ENCODE data around the gene OPN5. TPM values are rescaled to one million over a fixed set of nuclear protein-coding genes. Genes with fewer than 3 reads are reported as not detected.

The OPN5 gene
- total RNA-seq, 1 experiment from 2014 or later: not detected

GRCh38 chr6:47819461-47819860 is 37.6 kb downstream of the OPN5 start:
- Histone ChIP-seq H3K79me2 (ENCODE audit: low read length) (no peaks in the 10 kb centered on the region), H4K20me1 (ENCODE audit: low read length) (no peaks in the 10 kb centered on the region), H3K4me1 (ENCODE audit: insufficient read depth, low read length) (no peaks in the 10 kb centered on the region), H3K9ac (ENCODE audit: low read length) (no peak overlapping the region), H3K27ac (ENCODE audit: low read length) (no peak overlapping the region), H2AFZ (ENCODE audit: low read length) (no peak overlapping the region), H3F3A (ENCODE audit: low read length, unreplicated experiment) (no peaks in the 10 kb centered on the region), H3K4me2 (ENCODE audit: low read length) (no peak overlapping the region), H3K27me3 (ENCODE audit: low read length) (no peaks in the 10 kb centered on the region), H3K9me3 (ENCODE audit: low read length) (no peaks in the 10 kb centered on the region), H3K9me2 (replicated peaks; ENCODE audit: low read length) (no peaks in the 10 kb centered on the region), H3K36me3 (ENCODE audit: low read depth, low read length) (no peaks in the 10 kb centered on the region), H3K4me3 (ENCODE audit: low read length) (no peak overlapping the region)
- ChIA-PET POLR2A (ENCODE audit: unreplicated experiment) (interaction anchor here (0.6 kb wide), 1 partner anchor 66 kb away, joined by 3 read pairs; no protein-coding TSS in a partner anchor), CTCF (no interaction called here)
- ATAC-seq (no peak), DNase-seq (no peak)
- no TSS peak for BruUV-seq (replicated peaks)
- intact Hi-C loops (cut with micrococcal nuclease): no loop called here
- no peak for TF ChIP-seq EZH2phosphoT487 (IDR thresholded peaks at IDR 0.05; ENCODE audit: borderline replicate concordance, low read length)
- TF ChIP-seq CTCF (conservative IDR thresholded peaks at IDR 0.05; ENCODE audit: low read depth, low read length): no peak
- no peak for TF ChIP-seq EZH2 (IDR thresholded peaks at IDR 0.05; ENCODE audit: low read length, unreplicated experiment)

DNA sequence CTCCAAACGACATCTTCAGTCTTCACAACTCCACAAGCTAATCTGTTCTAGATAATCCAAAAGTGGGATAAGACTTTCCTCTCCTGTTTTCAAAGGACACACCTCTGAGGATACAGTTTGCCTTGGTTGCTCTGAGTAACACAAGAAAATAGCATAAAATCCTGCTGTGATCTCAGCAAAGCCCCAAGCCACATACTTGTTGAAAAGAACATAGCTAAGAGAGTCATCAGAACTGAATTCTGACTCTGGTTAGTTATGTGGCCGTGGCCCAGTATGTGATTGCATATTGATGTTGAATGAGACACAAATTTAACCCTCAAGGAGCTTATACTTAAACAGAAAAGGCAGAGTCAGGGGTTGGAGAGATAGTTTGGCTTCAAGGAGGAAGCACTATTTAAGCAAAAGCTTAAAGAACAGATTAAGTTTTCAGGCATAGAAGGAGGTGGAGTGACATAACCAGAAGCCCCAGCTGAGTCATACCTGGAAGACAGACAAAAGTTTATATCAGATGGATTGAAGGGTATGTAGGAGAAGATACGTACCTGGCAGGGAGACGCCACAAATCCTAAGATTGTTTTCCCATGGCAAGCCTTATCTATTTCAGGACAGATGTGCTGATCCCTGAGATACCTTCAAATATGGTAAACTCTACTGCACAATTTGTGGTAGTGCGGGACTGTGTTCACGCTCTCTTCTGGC is 41.2 kb downstream of the OPN5 start:
- DNase-seq (peak; percentile 32), ATAC-seq (no peak)
- BruUV-seq (replicated peaks): no TSS peak
- Histone ChIP-seq H3K27me3 (ENCODE audit: low read length) (0 out of 2 replicates have a peak, but pooled peaks cover 6% of the 10 kb centered on the region), H3K36me3 (ENCODE audit: low read depth, low read length) (no peaks in the 10 kb centered on the region), H3K9me3 (ENCODE audit: low read length) (no peaks in the 10 kb centered on the region), H2AFZ (ENCODE audit: low read length) (no peak overlapping the region), H3K4me3 (ENCODE audit: low read length) (no peak overlapping the region), H3K27ac (ENCODE audit: low read length) (no peak overlapping the region), H3K9ac (ENCODE audit: low read length) (no peak overlapping the region), H4K20me1 (ENCODE audit: low read length) (no peaks in the 10 kb centered on the region), H3K79me2 (ENCODE audit: low read length) (no peaks in the 10 kb centered on the region), H3F3A (ENCODE audit: low read length, unreplicated experiment) (no peaks in the 10 kb centered on the region), H3K4me1 (ENCODE audit: insufficient read depth, low read length) (no peaks in the 10 kb centered on the region), H3K9me2 (replicated peaks; ENCODE audit: low read length) (no peaks in the 10 kb centered on the region), H3K4me2 (ENCODE audit: low read length) (no peak overlapping the region)
- TF ChIP-seq EZH2phosphoT487 (IDR thresholded peaks at IDR 0.05; ENCODE audit: borderline replicate concordance, low read length) (no peak), EZH2 (IDR thresholded peaks at IDR 0.05; ENCODE audit: low read length, unreplicated experiment) (no peak), CTCF (conservative IDR thresholded peaks at IDR 0.05; ENCODE audit: low read depth, low read length) (no peak)
- ChIA-PET POLR2A (ENCODE audit: unreplicated experiment) (interaction anchor here (0.5 to 0.6 kb wide), 2 partner anchors 1003 to 1768 kb away, joined by 3 to 5 read pairs; no protein-coding TSS in a partner anchor), CTCF (no interaction called here)
- intact Hi-C loops (cut with micrococcal nuclease): no loop called here

All from PC-3 (cell line).